Common myeloid progenitor, CD34-positive (primary cell): ENCODE measurements around the gene MCAM.

Experiments used
- CTCF ChIA-PET: fragments of 350-600 bp; sonication (Branson Sonifier 250); formaldehyde crosslinking; loops from one replicate; lab custom pipeline; 2021; ENCODE audit warnings: antibody characterized with exemption; lab: Charles Lee
- POLR2A ChIA-PET: fragments of 350-600 bp; sonication (Branson Sonifier 250); formaldehyde crosslinking; loops from one replicate; lab custom pipeline; 2021; ENCODE audit warnings: antibody characterized with exemption; lab: Charles Lee
- DNase-seq, 3 donors: peaks; one replicate each; pipeline versions ENCODE4 v3.0.0 to v3.0.0-alpha.2; 2013
- H3K27ac ChIP-seq, 2 experiments: 1 replicate in 1 of 2; 2 replicates in 1 of 2; pipeline ENCODE4 v1.7.0; 2013; ENCODE audit warnings: inconsistent platforms in 2 of 2, low read length in 2 of 2, mild to moderate bottlenecking in 2 of 2, low read depth in 1 of 2, moderate library complexity in 1 of 2; ENCODE audit not compliant: severe bottlenecking in 2 of 2, insufficient read depth in 1 of 2, poor library complexity in 1 of 2
- H3K27me3 ChIP-seq, 5 experiments: replicated peaks in 2 of 5; 1 replicate in 3 of 5; 2 replicates in 2 of 5; pipeline versions ENCODE4 v1.6.1 to v1.7.0; 2013; ENCODE audit warnings: low read length in 4 of 5, mild to moderate bottlenecking in 2 of 5, moderate library complexity in 2 of 5, inconsistent platforms in 1 of 5; ENCODE audit not compliant: insufficient read depth in 5 of 5, control insufficient read depth in 4 of 5
- H3K36me3 ChIP-seq, 4 experiments: 1 replicate in 2 of 4; 2 replicates in 2 of 4; pipeline versions ENCODE4 v1.6.1 to v1.7.0; 2013; ENCODE audit warnings: low read length in 3 of 4, control low read depth in 1 of 4, mild to moderate bottlenecking in 1 of 4; ENCODE audit not compliant: control insufficient read depth in 4 of 4, insufficient read depth in 4 of 4
- H3K4me1 ChIP-seq, 4 experiments: 1 replicate in 3 of 4; 2 replicates in 1 of 4; pipeline versions ENCODE4 v1.6.1 to v1.7.1; 2013; ENCODE audit warnings: low read length in 3 of 4, mild to moderate bottlenecking in 3 of 4, control low read depth in 1 of 4, inconsistent platforms in 1 of 4, moderate library complexity in 1 of 4; ENCODE audit not compliant: control insufficient read depth in 4 of 4, insufficient read depth in 4 of 4; ENCODE audit errors: control extremely low read depth in 1 of 4
- H3K4me3 ChIP-seq, 7 experiments: 1 replicate in 4 of 7; 2 replicates in 3 of 7; pipeline versions ENCODE4 v1.5.1 to v1.7.0; 2013; ENCODE audit warnings: mild to moderate bottlenecking in 7 of 7, low read length in 6 of 7, moderate library complexity in 6 of 7, inconsistent platforms in 2 of 7, low read depth in 2 of 7, control low read depth in 1 of 7; ENCODE audit not compliant: insufficient read depth in 4 of 7, control insufficient read depth in 1 of 7; ENCODE audit errors: extremely low read depth in 1 of 7
- H3K9me3 ChIP-seq, 5 experiments: 1 replicate in 4 of 5; 2 replicates in 1 of 5; pipeline versions ENCODE4 v1.6.1 to v1.7.1; 2013; ENCODE audit warnings: low read length in 4 of 5, mild to moderate bottlenecking in 2 of 5, inconsistent platforms in 1 of 5, low read depth in 1 of 5, moderate library complexity in 1 of 5; ENCODE audit not compliant: control insufficient read depth in 4 of 5, insufficient read depth in 2 of 5; ENCODE audit errors: control extremely low read depth in 1 of 5
- WGBS: methylation state at CpG from one replicate; pipeline ENCODE4 v1.1.5; 2013; ENCODE audit not compliant: insufficient coverage; 5-methylcytosine and 5-hydroxymethylcytosine counted together

Gene MCAM

GRCh38 chr11:119361941-119362725, 45.2 kb upstream of the MCAM start:
- Histone ChIP-seq H3K36me3 (no peaks in the 10 kb centered on the region), H3K4me3 (no peak overlapping the region), H3K27ac (no peak overlapping the region), H3K9me3 (no peaks in the 10 kb centered on the region), H3K27me3 (peaks cover 3 to 44% (median 28%) of the 10 kb centered on the region in 5 experiments), H3K4me1 (peaks cover 0 to 38% (median 20%) of the 10 kb centered on the region in 4 experiments)
- WGBS = 100% methylated on average over 7 of the region's 11 CpGs
- CTCF ChIA-PET = interaction anchor here (1.0 to 3.3 kb wide), 9 partner anchors 12 to 115 kb away, joined by 3 to 26 read pairs (median 4); partner anchors contain the start of gene USP2
- DNase-seq = no peak
- POLR2A ChIA-PET = no interaction called here

GRCh38 chr11:119361056-119361787, 44.3 kb upstream of the MCAM start:
- DNase-seq = no peak
- no peak overlapping the region for H3K4me3 ChIP-seq
- CTCF ChIA-PET = interaction anchor here (0.9 to 3.3 kb wide), 11 partner anchors 9 to 116 kb away, joined by 3 to 26 read pairs (median 3); partner anchors contain the start of gene USP2

GRCh38 chr11:119359365-119360214, 42.7 kb upstream of the MCAM start:
- WGBS = 78% methylated on average over 10 of the region's 10 CpGs

More at GRCh38 chr11:119361056-119361787, 44.3 kb upstream of the MCAM start:
- no peaks in the 10 kb centered on the region for H3K36me3 ChIP-seq
- peaks cover 3 to 38% (median 22%) of the 10 kb centered on the region in 5 experiments for H3K27me3 ChIP-seq
- no peaks in the 10 kb centered on the region for H3K9me3 ChIP-seq
- POLR2A ChIA-PET = interaction anchor here (1.3 kb wide), 1 partner anchor 20 kb away, joined by 3 read pairs; the partner anchor contains the start of gene USP2
- 96% methylated on average over 6 of the region's 8 CpGs for WGBS
- no peak overlapping the region for H3K27ac ChIP-seq
- H3K4me1 ChIP-seq = peaks cover 0 to 41% (median 24%) of the 10 kb centered on the region in 4 experiments

GRCh38 chr11:119357074-119357473, 40.1 kb upstream of the MCAM start:
- CTCF ChIA-PET = interaction anchor here (0.7 to 5.1 kb wide), 13 partner anchors 8 to 175 kb away, joined by 3 to 132 read pairs (median 4); partner anchors contain the start of genes MFRP and USP2
- Histone ChIP-seq H3K36me3 (no peaks in the 10 kb centered on the region), H3K4me3 (peak overlapping the region in 3 of 7 experiments; percentile 71 to 94 (median 75)), H3K27me3 (peaks cover 0 to 15% (median 12%) of the 10 kb centered on the region in 5 experiments), H3K27ac (no peak overlapping the region), H3K9me3 (no peaks in the 10 kb centered on the region), H3K4me1 (peaks cover 0 to 25% (median 14%) of the 10 kb centered on the region in 4 experiments)
- POLR2A ChIA-PET = no interaction called here
- WGBS = 74% methylated on average over 5 of the region's 13 CpGs
- DNase-seq = no peak

More at GRCh38 chr11:119359365-119360214, 42.7 kb upstream of the MCAM start:
- peaks cover 0 to 39% (median 25%) of the 10 kb centered on the region in 4 experiments for H3K4me1 ChIP-seq
- POLR2A ChIA-PET = no interaction called here
- peaks cover 0 to 37% (median 15%) of the 10 kb centered on the region in 5 experiments for H3K27me3 ChIP-seq
- CTCF ChIA-PET = interaction anchor here (1.1 to 5.1 kb wide), 4 partner anchors 8 to 116 kb away, joined by 4 to 132 read pairs (median 42); partner anchors contain the start of gene USP2
- no peaks in the 10 kb centered on the region for H3K9me3 ChIP-seq
- no peak overlapping the region for H3K27ac ChIP-seq
- peak overlapping the region in 1 of 7 experiments; percentile 19 for H3K4me3 ChIP-seq
- peak in 2 of 3 donors; percentile 64 to 70 for DNase-seq
- H3K36me3 ChIP-seq = no peaks in the 10 kb centered on the region

DNA sequence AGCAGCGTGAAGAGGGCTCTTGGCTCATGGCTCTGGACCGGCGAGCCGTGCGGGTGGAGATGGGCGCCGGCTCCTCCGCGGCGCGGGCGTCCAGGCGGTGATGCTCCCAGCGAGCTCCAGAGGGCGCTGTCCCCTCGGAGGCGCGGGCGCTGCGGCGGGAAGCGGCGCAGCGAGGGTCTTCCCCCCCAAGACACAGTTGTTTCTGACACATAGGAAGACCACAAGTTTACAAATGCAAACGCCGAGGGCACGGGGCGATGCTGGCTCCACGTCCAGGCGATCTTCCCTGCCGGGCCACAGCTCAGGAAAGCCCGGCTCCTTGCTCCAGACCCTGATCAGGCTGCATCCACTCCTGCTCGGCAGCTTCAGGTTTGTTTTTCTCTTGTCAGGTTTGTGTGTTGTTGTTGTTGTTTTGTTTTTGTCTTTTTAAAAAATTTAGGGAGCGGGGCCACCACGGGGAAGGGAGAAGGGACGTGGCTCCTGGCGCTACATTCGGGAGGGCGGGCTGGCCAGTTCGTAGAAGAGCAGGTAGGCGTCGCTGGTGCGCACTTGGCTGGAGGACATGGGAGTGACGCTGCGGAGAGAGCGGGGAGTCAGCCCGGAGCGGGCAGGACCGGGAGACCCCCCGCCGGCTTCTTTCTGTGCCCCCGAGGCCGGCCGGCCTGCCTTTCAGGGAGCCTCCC, 39.6 kb upstream of the MCAM start:
- POLR2A ChIA-PET = interaction anchor here (0.7 to 0.9 kb wide), 5 partner anchors 20 to 429 kb away, joined by 3 to 5 read pairs (median 3); no protein-coding TSS in a partner anchor

More for the DNA sequence above, 39.6 kb upstream of the MCAM start:
- DNase-seq = peak; percentile 74 to 84 (median 83)
- Histone ChIP-seq H3K9me3 (no peaks in the 10 kb centered on the region), H3K36me3 (no peaks in the 10 kb centered on the region), H3K27ac (no peak overlapping the region), H3K4me1 (peaks cover 0 to 22% (median 14%) of the 10 kb centered on the region in 4 experiments), H3K4me3 (peak overlapping the region; percentile 21 to 94 (median 73)), H3K27me3 (peaks cover 0 to 15% (median 12%) of the 10 kb centered on the region in 5 experiments)
- under 1% methylated on average over 42 of the region's 54 CpGs for WGBS
- CTCF ChIA-PET = interaction anchor here (0.7 to 5.1 kb wide), 15 partner anchors 8 to 176 kb away, joined by 3 to 132 read pairs (median 5); partner anchors contain the start of genes MFRP and USP2
